GM19468 (cell line): ENCODE results near the gene ZNF644.
"Not testable (repeated sequence)": the region's sequence is repeated elsewhere in the genome, so short reads cannot be mapped to it uniquely, and the experiment has no call there.

Experiments
- ATAC-seq: cut with Tn5 transposase; IDR thresholded peaks from one replicate; pipeline ENCODE4 v1.9.1; 2021; ENCODE audit warnings: mild to moderate bottlenecking, moderate library complexity, moderate number of reproducible peaks; ENCODE audit not compliant: unreplicated experiment; ENCODE audit errors: extremely low read depth

ZNF644 gene

DNA sequence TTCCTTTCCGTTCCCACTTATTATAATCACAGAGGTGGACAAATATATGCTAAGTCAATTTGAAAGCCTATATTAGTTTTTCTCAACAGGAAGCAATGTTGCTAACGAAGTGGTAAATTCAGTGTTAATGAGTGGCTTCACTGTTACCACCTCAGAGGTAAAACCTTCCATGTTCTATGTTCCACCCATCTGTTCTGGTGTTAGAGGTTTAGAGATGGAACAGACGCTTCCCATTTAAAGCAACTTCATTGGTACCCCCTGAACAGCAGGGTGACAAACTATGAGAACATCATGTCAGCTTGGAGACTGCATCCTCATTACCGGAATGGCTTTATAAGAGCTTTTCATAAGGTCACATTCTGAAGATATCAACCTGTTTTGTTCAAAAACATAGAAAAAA lies 77.9 kb downstream of the ZNF644 start:
- no peak for ATAC-seq

DNA sequence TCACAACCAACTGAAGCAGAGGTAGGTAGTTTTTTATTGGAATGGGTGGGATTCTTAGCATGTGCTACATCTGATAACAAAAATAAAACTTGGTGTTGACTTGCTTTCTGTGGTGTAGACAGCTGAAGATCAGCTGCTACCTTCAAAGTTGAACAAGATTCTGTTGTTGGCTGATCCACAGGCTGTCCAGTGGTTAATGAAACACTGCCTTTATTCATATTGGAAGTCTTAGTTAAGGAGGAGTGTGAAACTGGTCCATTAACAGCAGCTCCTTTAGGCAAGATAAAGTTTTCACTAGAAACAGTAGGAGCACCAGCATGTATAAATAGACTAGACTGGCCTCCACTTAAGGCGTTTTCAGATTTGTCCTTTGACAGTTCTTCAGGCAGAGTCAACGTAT lies 81.1 kb downstream of the ZNF644 start:
- no peak for ATAC-seq

DNA sequence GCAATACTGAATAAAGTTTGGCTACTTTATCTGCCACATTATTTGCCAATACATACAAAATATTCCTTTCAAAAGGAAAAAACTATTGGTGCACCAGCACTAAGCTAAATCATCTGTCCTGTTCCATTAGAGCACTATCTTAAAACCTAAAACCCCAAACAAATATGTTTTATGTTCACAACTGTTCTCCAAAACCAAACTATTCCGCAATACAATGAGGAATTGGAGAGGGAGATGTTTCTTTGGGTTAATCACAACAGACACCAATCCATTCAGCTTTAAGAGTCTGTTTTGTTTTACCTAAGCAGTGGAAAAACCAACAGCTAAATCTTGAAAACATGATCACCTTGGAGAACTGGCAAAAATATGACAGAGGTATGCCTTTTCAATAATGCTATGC lies 85.1 kb downstream of the ZNF644 start:
- ATAC-seq = no peak

DNA sequence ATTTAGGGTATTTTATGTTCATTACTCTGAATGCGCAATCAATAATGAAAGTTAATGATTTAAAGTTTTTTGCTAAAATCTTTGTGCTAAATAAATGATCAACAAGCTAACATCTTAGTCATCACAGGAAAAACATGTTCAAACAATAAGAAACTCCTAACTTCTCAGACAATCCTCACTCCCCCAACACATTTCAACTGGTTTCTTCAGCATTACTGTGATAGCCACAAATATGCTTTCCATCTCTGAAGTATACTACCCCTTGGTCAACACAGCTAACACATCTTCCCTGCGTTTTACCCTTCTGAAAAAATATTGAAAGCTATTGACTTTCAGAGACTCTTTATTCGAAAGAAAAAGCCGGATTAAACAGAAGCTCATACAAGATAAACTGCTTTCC lies 85.8 kb downstream of the ZNF644 start:
- ATAC-seq = no peak

DNA sequence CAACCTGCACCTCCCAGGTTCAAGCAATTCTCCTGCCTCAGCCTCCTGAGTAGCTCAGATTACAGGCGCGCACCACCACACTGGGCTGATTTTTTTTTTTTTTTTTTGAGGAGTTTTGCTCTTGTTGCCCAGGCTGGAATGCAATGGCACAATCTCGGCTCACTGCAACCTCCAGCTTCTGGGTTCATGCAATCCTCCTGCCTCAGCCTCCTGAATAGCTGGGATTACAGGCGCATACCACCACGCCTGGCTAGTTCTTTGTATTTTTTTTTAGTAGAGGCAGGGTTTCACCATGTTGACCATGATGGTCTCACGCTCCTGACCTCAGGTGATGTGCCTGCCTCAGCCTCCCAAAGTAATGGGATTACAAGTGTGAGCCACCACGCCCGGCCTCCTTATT lies 93.6 kb downstream of the ZNF644 start:
- ATAC-seq = not testable (repeated sequence)

DNA sequence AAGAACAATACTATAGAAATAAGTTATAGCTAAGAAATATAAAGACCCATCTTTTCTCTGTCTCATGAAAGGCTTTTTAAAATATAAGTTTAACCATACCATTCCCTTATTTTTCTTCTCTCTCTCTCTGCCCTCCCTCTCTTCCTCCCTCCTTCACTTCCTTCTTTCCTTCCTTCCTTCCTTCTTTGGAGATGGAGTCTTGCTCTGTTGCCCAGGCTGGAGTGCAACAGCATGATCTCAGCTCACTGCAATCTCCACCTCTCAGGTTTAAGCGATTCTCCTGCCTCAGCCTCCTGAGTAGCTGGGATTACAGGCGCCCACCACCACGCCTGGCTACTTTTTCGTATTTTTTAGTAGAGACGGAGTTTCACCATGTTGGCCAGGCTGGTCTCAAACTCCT lies 94.2 kb downstream of the ZNF644 start:
- ATAC-seq = not testable (repeated sequence)

DNA sequence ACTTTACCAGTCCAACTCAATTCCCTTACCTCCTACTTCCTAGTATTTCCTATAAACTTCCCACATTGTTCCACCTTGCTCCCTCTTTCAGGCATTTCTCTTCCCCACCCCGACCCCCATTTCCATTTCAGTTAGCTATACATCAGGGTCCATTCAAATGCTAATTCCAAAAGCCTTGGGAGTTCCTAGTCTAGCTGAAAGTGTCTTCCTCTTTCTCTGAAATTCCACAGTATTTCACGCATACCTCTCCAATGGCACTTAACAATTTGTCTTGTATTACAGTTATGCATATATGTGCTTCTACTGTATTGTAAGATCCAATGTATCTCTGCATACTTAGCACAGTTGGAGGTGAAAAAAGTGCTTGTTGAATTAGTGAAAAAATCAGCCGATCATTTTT lies 94.9 kb downstream of the ZNF644 start:
- no peak for ATAC-seq

DNA sequence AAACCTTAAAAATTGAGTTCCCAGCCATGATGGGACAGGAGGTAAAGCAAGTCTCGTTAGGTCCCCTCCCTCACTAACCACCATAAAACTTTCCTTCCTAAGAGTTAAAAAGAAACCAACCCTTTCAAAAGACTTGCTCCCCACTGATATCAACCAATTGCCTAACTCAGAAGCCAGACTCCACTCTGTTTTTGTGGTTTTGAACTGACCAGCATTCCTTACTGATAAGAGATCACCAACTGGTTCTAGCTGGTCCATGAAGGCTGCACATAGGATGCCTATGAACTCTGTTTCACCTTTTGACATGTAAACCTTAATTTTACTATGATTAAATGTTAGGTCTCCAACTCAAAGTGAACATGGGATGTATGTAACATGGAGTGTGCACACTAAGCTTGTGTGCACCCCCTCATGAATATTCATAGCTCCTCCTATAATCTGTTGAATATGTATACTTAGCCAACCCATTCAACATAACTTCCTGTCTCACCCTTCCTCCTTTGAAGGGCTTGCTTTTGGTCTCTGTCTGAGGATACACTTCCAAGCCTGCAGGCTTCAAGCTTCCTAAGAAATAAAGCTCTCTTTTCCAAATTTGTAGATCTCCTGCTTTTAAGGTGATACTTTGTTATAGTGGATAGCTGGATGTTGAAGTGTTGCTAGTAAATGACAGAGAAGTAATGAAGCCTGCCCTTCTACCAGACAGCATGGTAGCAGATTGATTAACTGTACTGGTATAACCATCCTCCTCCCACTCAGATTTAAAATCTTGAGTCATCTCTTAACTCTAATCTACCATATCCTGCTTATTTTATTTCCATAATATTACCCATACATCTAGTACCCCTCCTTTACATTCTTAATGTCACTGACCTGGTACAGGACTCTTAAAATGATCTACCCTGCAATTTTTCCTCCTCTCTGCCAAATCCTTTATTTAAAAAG lies 95.6 kb downstream of the ZNF644 start:
- no peak for ATAC-seq

DNA sequence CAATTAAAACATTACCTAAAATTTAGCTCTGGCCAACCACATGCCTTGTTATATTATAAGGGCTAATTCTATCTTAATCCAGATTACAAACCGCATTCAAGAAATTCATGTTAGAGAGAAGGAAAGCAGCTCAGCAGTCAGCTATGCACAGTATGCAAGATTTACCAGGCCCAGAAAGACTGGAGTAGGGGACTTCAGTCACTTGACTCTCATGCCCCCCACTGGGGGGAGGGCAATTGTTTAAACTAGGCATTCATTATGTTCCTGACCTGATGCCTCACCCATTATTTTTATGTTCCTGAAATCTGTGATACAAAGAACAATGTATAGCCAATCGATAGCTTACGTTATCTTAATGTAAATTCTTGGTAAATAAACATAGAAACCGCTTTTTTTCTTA lies 96.9 kb downstream of the ZNF644 start:
- no peak for ATAC-seq

DNA sequence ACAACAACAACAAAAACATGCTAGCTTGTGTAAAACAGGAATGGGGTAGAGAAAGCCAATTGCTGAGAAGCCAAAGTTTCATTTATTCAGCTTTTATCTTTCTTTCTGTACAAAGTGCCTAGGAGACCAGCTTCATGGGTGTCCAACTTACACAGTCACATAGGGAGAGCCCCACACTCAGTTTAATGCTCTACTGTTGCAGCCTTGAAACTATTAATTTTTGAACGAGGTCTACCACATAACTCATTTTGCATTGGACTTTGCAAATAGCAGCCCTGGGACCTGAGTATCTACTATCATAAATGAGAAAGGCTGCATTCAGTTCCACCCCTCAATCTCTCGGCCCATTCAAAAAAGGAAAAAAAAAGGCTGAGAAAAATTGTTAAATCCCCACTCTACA lies 98.8 kb downstream of the ZNF644 start:
- peak; percentile 29 for ATAC-seq

DNA sequence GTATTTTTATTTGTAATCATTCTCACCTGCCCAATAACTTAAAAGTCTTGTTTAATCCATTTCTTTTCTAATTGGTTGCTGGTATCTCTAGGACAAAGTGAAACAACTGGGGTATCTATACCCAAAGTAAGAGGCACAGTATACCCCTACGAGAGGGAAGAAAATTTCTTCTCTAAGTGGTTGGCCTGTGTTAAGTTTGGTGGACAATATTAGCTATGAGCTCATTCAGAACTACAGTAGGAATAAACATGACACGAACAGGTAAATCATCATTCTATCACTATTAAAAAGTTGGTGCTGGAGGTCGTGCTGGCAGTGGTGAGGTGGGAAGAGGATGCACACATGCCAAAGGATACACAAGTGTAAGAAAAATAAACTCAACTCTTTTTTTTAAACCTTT lies 99.6 kb downstream of the ZNF644 start:
- ATAC-seq = no peak

DNA sequence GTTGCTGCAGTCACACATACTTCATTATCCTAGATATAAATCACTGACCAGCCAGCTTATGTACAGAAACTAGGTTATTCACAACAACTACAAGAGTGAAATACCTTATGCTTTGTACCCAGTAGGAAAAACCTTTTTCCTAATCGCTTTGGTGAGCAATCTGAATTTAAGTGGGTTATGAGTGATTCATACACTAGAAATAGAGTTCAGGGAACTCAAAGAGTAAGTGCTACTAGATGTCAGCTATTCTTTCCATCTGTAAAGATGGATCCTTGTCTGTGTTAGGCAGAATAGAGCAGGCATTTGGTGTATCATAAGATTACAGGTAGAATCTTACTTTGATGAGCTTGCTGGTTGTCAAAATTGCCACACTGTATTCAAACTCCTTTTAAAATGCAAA lies 101.9 kb downstream of the ZNF644 start:
- ATAC-seq = no peak

DNA sequence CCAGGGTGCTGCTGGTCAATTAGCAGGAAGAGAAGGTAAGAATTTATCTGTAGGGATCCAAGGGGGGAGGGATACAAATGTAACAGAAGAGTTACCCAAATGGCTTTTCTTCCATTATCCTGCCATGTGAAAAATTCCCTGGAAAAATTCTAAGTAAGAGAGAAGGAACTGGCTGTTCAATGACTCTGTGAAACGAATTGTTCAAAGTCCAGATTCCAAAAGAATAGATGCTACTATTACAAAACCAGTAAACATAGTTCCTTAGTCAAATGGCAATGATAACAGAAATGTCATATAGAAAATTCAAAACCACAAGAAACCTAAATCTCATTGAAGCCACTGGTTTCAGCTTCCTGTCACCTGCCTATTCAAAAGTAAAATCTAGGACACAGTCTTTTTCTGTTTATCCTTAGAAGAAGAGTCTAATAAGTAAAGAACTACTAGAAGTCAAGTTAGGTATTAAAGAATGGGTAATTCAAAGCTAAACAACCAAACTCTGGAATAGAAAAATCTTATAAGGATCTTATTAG lies 102.6 kb downstream of the ZNF644 start:
- peak; percentile 31 for ATAC-seq

DNA sequence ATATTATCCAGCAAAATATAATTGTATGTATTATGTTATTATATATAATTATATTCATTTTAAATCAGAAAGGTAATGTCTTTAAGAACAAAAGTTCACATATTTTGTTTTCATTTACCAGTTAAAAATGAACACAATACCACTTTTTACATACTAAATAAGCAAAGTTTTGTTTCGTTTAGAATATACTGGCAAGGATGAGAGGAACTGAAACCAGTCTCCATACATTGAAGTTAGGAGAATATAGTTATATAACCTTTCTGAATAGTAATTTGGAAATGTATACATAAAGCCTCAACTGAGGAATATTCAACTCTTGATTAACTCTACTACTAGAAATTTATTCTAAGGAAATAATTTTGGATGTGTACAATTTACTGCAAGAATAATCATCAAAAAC lies 110.5 kb downstream of the ZNF644 start:
- no peak for ATAC-seq

DNA sequence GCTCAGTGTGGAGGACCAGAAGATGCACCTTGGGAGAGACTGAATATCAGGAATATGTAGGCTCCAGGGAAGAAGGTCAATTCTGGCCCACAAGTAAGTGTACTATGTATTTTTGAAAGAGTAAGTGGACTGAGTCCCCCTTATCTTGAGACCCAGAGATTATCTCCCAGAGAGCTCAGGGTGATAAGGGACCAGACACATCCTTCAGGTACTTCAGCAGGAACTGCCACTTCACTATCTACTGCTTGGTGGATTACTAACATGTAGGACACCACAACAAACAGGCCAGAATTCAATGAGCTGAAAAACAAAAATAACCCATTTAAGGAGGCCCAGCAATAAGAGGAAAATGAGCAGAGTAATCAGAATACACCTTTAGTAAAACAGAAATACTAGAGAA lies 119.2 kb downstream of the ZNF644 start:
- no peak for ATAC-seq

DNA sequence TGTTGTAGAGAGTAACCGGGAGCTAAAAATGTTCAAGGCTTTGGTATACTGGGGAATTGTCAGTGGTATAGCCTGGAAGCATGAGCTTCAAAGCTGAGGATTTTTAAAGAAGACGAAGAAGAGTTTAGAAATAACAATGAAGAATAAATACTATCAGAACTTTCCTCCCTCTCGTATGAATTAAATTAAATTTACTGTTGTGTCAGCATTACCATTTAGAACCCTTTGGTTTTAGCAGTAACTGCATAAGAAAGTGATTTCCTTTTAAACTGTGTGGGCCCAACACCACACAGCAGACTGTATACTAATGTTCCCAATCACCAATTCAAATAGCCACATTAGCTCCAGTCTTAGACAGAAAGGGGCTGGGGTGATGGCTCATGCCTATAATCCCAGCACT lies 122.6 kb downstream of the ZNF644 start:
- no peak for ATAC-seq

DNA sequence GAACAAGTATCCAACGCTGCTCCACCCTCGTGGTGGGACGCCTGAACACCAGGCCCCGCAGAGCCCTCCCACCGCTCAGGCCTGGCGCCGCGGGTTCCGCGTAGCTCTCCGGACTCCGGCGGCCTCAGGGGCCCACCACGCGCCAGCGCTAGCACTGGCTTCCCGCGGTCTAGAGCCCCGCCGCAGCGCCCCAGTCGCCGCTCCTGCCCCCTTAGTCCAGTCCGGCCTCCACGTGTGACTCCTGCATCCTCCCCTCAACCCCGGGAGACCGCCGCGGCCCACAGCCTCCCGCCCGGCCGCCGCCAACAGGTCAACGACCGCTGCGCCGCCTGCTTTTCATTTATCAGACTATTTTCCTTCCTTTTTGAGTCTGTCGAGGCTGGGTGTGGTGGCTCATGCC lies 128.2 kb downstream of the ZNF644 start:
- not testable (repeated sequence) for ATAC-seq

DNA sequence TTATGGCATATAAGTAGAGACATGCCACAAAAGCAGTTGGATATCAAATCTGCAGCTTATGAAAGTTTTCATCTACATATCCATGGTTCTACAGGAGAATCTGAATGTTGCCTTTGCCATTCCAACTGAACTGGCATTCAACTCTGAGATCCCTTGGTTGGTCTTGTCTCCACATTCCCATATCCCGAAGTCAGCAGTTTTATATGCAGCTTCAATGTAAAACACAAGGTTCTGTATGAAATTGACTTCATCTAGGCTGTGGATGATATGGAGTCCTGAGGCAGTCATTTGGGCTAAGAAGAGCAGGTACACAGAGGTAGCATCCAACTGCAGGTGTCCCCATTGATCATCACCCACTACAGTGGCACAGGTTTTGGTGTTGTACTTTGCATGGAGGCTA lies 129.0 kb downstream of the ZNF644 start:
- ATAC-seq = not testable (repeated sequence)

DNA sequence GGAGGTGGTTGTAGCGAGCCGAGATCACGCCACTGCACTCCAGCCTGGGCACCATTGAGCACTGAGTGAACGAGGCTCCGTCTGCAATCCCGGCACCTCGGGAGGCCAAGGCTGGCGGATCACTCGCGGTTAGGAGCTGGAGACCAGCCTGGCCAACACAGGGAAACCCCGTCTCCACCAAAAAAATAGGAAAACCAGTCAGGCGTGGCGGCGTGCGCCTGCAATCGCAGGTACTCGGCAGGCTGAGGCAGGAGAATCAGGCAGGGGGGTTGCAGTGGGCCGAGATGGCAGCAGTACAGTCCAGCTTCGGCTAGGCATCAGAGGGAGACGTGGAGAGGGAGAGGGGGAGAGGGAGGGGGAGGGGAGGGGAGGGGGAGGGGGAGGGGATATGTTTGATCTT lies 129.6 kb downstream of the ZNF644 start:
- ATAC-seq = not testable (repeated sequence)

DNA sequence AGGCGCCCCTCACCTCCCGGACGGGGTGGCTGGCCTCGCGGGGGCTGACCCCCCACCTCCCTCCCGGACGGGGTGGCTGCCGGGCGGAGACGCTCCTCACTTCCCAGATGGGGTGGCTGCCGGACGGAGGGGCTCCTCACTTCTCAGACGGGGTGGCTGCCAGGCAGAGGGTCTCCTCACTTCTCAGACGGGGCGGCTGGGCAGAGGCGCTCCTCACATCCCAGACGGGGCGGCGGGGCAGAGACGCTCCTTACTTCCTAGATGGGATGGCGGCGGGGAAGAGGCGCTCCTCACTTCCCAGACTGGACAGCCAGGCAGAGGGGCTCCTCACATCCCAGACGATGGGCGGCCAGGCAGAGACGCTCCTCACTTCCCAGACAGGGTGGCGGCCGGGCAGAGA lies 130.1 kb downstream of the ZNF644 start:
- ATAC-seq = not testable (repeated sequence)

DNA sequence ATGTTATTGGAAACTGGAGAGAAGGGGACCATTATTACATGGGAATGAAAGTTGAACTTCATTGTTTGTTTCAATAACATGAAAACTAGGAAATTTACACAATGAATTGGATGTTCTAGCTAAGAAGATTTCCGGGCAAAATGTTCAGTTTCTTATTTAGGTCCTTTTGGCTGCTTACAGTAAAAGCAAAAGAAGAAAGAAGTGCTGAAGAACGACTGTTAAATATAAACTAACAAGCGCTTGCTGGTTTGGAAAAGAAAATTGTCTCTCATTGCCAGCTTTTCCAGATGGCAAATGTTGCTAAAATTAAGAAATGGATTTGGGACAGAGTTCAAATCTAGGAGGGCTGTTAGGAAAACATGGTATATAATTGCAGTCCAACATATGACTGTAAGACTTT lies 139.6 kb downstream of the ZNF644 start:
- ATAC-seq = no peak

DNA sequence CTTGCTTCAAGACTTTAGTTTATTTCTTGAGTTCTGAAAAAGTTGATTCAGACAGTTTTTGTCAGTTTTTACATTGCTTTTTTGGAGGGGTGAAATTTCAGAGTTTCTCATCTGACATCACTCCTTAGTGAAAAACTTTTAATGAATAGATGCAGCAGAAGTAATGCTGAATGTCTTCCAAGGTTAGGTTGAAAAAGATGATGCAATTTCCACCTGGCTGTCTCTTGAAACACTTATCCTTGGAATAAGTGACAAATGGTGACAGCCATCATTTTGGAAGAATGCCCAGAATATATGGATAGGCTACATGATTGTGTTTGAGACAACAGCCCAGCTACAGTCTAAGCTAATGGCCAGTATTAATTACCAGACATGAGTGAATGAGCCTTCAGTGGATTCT lies 140.8 kb downstream of the ZNF644 start:
- ATAC-seq = no peak
